GM19395 (cell line): Measurements from ENCODE around the gene MBNL2.

Experiments
- ATAC-seq: cut with Tn5 transposase; IDR thresholded peaks from one replicate; pipeline ENCODE4 v1.9.1; 2021; ENCODE audit warnings: mild to moderate bottlenecking, moderate library complexity; ENCODE audit not compliant: unreplicated experiment

The MBNL2 gene

GRCh38 chr13:97319113-97319720 is 97.1 kb downstream of the MBNL2 start:
- no peak for ATAC-seq

DNA sequence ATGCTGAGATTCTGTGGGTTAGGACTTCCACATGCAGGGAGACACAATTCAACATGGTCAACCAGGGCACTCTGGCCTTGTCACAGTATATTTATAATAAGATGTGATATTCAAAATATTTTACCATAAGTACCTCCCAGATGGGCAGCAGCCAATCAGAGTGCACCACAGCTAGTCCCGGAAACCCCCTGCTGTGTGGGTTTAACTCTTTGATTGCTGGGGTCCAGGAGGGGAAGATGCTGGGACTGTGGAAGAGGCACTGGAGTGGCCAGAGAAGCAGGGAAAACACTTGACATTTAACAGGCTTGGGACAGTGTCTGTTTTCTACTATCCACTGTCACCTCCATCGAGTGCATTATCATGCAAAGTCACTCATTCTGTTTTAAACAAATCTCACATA is 99.0 kb downstream of the MBNL2 start:
- ATAC-seq: no peak

DNA sequence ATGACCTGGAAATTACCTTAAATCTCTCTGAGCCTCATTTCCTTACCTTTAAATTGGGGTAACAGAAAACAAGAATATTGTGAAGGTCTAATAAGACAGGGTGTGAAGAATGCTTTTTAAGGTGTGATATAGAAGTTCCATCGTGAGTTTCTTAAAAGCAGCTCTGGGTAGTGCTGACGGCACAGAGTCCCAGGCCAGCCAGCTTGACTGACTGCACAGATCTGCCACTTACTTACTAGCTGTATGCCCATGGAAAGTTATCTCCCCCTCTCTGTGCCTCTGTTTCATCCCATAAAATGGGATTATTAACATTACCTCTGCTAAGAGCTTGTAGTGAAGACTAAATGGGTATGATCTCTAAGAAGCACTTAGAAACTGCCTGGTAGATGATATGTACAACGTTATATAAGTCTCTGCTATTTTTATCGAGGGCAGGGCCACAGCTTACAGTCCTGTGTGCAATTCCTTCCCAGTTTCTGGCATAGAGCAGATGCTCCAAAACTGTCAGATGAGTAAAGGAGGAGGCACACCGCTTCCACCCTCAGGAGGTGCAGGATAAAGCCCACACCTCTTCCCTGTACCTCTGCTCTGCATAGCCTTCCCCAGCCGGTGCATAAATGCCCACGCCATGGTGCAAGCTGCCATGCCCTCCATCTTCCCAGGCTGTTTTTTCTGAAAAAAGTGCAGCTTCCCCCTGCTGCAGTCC is 99.6 kb downstream of the MBNL2 start:
- no peak for ATAC-seq

DNA sequence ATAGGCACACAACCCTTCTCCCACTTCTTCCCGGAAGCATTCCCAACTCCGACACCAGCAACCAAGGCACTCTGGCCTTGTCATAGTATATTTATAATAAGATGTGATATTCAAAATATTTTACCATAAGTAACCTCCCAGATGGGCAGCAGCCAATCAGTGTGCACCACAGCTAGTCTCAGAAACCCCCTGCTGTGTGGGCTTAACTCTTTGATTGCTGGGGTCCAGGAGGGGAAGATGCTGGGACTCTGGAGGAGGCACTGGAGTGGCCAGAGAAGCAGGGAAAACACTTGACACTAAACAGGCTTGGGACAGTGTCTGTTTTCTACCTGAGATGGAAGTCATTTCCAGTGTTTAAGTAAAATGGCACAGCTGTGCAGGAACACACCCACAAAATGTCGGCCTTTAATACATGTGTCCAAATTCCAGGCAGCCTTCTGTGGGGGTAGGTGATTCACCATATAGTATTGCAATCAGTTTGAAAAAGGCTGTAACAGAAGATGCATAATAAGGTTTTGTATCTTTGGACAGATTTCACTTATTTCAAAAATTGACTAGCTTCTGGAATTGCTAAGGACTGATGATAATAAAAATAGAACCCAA is 100.7 kb downstream of the MBNL2 start:
- no peak for ATAC-seq

- ATAC-seq: no peak
These were observed 102.0 kb downstream of the MBNL2 start for GRCh38 chr13:97324115-97324514.

DNA sequence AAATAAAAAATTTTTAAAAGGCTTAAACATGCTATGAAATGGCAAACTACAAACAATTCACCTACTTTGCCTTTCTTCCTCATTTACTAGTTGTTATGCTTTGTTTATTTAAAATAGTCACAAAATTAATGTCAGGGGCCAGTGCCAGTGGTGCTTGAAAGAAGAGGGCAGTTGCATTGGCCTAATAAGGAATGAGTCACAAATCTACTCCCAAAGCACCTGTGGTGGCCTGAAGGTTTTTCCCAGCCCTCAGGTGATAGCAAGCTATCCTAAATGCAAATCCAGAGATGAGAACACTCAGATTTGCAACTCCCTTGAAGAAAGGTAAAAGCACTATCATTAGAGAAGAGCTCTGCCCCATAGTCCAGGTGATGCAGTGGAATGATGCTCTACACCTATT is 103.6 kb downstream of the MBNL2 start:
- no peak for ATAC-seq

- ATAC-seq: no peak
These were observed 105.0 kb downstream of the MBNL2 start for GRCh38 chr13:97327086-97327485.

GRCh38 chr13:97327506-97328221 is 105.5 kb downstream of the MBNL2 start:
- no peak for ATAC-seq

DNA sequence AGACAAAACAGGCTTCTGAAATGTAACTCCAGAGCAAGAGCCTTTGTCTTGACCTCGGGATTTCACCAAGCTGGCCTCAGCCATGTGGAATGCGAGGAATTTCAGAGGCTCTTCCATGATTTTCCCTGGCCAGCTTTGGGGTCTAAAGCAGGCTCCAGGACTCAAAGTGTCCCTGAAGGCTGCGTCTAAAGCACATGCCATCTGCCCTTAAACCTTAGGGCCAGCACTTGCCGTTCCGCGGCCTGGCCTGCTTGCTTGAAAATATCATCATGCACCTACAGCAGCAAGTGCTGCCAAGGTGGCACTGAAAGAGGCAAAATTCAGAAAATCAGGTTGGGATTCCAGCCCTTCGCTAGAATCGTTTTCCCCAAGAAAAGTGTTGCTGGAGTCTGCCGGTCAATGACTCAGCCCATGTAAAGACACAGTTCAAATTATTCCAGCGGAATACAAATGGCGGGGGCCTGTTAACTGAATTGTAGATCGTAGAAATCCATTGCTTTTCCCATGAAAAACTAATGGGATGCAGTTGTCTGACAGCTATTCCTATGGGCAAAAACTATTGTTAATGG is 106.2 kb downstream of the MBNL2 start:
- ATAC-seq: no peak

DNA sequence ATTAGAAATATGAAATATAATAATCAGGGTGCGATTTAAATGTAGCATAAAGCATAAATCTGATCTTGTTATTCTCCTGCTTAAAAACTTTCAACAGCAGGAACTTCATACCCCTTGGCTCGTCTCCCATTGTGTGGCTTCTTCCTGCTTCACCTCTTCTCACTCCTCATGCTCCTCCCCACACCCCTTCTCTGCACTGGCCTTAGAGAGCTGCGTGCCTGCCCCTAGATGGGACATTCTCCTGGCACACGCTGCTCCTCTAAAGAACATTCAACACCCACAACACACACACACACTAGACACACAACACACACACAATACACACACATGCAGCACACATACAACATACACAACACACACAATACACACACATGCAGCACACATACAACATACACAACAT is 107.2 kb downstream of the MBNL2 start:
- no peak for ATAC-seq

DNA sequence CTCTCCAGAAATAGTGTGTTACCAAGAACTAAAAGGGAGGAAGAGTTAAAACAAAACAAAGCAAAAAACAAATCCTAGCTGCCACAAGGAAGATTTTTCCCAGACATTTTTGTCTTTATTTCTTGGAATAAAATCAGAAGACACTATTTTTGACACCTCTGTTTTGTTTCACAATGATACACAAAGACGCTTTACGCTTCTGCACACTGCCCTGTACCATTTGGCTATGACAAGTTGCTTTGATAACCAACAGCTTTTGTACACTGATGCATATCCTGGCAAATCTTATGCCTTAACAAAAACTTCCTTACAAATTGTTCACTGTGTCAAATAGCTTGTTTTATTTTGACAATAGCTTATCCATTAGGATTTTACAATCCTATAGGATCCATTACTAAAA is 108.3 kb downstream of the MBNL2 start:
- ATAC-seq: no peak

GRCh38 chr13:97332742-97333141 is 110.6 kb downstream of the MBNL2 start:
- ATAC-seq: no peak

DNA sequence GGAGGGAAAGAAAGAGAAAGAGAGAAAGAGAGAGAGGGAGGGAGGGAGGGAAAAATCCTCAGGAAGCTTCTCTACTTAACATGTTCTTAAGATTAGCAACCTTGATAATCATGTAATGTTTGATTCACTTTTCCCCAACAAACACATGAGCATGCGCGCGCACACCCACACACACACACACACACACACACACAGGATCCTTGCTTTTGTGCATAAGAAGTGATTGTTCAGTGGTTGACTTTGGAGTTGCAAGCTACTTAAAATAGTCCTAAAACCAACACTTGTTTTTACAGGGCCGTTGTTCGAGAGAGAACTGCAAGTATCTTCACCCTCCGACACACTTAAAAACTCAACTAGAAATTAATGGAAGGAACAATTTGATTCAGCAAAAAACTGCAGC is 111.8 kb downstream of the MBNL2 start:
- ATAC-seq: no peak

DNA sequence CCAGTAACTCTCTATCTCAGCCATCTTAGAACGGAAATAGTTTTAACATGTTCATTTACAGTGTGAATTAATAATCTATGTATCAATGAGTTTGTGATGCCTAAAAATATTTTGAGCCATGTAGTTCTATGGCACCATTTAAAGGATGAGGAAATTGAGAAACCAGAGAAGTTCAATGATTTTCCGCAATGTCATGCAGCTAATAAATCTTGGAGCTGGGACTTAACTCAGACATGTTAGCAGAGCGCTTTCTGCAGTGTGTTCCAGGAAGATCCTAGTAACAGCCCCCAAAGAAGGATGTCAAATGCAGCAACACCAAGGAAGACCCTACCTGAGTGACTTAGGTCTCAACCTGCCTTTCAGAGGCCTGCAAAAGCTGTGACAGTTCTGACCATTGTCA is 112.6 kb downstream of the MBNL2 start:
- ATAC-seq: no peak

GRCh38 chr13:97335488-97336134 is 113.5 kb downstream of the MBNL2 start:
- ATAC-seq: no peak

- no peak for ATAC-seq
These were observed 115.9 kb downstream of the MBNL2 start for GRCh38 chr13:97337985-97338499.

DNA sequence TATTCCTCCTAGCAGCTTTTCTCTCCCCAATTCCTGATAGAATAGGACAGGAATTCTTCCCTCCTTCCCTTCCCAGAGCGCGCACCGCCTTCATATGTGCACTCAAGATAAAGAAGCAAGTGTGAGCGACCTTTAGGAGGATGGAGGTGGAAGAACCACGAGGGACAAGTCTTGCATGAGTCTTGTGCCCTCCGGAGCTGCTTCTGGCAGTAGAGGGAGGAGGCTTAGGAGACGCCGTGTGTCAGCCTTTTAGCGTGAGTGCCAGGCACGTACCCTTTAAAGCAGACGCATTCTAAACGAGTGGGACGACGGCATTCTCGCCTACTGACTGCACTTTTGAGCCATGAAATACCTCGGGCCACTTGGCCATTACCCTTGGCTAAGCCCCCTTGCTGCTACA is 116.4 kb downstream of the MBNL2 start:
- ATAC-seq: no peak

GRCh38 chr13:97339019-97339987 is 117.2 kb downstream of the MBNL2 start:
- ATAC-seq: no peak

DNA sequence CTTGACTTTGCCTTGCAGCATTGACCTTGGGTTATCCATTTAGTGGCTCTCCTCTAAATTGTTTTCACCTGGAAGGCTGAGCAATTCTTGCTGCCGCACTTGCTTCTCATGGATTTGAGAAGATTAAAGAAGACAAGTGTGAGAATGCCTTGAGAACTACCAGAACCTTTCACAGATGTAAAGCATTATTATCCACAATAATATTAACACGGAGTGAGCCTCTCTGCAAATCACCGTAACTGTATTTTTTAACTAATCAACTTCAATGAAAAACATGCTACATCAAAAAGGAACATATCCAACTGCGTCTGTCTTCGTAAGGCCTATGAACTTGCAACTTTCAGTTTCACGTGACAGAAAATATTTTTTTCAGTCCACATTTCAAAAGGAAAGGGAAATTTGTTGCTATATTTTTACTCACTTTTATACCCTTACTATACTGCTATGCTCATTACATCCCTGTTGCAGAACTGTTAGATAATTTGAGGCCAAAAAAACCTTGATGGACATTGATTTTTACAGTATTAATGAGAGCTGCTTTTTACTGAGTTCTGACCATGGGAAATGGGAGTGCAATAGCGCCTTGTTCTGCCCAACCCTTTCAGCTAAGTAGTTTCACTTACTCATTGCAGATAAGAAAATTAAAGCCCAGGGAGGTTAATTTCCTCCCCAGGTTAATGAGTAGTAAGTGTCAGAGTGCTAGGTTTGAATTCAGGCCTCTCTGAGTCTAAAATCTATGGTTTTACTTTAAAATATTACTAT is 118.0 kb downstream of the MBNL2 start:
- peak; percentile 61 for ATAC-seq
